ENCODE measurements around the gene TAF3. TPM values are rescaled to one million over a fixed set of nuclear protein-coding genes. Genes with fewer than 3 reads are reported as not detected.

Gene TAF3
- total RNA-seq, 1 donor from 2014 or later = 4.8 TPM

DNA sequence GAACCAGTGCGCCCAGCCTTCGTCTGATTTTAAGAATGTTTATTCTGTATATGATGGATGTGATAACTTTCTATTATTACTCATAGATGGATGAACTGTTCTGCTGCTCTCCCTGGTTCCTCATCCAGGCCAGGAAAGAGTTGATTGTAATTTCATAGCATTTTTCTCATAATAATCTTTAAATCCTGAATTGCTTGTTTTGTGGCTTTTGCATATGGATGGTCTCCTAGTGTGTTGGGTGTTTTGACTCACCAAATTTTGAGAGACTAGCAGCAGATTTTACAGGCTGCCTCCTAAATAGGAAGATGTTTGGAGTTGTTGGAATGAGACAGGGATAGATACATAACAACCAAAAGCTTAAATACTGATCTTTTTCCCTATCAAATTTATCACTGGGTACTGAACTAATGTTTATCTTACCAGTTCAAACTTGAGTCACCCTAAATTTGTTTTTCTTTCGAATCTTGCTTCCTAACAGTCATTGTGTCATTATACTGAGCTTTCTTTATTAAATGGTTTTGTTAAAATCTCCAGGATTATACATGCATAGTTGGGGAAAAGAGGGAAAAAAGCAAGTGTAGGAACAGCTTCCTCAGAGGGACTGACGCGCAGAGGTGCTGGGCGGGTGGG lies 130.2 kb downstream of the TAF3 start:
- H3K4me3 ChIP-seq (ENCODE audit: low read depth, low read length) = no peak overlapping the region
- DNase-seq (ENCODE audit: low read depth) = no peak
- H3K27me3 ChIP-seq (ENCODE audit: control insufficient read depth, insufficient read depth, low read length) = no peaks in the 10 kb centered on the region

DNA sequence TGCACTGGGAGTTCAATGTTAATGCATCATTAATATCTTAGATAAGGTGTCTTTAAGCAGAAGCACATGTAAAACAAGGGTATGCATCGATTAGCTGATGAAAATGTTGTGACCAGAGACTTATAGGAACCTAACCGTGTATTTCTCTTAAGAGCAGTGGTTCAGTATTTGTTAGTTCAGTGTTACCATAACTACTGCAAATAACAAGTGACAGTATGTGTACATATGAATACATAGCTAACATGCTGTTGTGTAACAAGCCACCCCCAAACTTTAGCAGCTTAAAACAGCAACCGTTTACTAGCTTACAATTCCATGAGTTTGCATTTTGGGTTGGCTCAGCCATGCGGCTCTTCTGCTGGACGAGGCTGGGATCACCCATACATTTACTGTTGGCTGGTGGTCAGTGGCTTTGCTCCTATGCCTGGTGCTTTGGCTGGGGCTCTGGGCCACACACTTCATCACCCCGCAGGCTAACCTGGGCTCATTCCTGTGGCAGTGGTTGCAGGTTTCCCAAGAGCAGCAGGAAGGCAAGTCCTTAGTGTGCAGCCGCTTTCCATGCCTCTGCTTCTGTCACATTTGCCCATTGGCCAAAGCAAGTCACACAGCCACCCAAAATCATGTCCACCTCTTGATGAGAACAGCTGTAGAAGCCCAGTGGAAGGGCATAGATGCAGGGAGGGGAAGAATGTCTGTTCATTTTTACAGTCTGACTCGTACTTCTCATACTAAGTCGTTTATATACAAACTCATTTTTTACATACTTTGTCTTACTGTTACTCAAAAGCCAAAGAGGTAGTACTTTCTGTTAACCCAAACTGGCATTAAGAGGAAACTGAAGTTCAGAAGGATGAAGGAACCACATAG lies 132.9 kb downstream of the TAF3 start:
- TF ChIP-seq, protein P1, sequence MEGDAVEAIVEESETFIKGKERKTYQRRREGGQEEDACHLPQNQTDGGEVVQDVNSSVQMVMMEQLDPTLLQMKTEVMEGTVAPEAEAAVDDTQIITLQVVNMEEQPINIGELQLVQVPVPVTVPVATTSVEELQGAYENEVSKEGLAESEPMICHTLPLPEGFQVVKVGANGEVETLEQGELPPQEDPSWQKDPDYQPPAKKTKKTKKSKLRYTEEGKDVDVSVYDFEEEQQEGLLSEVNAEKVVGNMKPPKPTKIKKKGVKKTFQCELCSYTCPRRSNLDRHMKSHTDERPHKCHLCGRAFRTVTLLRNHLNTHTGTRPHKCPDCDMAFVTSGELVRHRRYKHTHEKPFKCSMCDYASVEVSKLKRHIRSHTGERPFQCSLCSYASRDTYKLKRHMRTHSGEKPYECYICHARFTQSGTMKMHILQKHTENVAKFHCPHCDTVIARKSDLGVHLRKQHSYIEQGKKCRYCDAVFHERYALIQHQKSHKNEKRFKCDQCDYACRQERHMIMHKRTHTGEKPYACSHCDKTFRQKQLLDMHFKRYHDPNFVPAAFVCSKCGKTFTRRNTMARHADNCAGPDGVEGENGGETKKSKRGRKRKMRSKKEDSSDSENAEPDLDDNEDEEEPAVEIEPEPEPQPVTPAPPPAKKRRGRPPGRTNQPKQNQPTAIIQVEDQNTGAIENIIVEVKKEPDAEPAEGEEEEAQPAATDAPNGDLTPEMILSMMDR (IDR thresholded peaks at IDR 0.05; ENCODE audit: insufficient read depth, low read length, poor library complexity, severe bottlenecking) = no peak
- no peaks in the 10 kb centered on the region for H3K27me3 ChIP-seq (ENCODE audit: control insufficient read depth, insufficient read depth, low read length)
- H3K36me3 ChIP-seq (ENCODE audit: control insufficient read depth, insufficient read depth, low read length) = no peaks in the 10 kb centered on the region
- no peak for DNase-seq (ENCODE audit: low read depth)
- no peak overlapping the region for H3K4me3 ChIP-seq (ENCODE audit: low read depth, low read length)

More for the DNA sequence above, 130.2 kb downstream of the TAF3 start:
- TF ChIP-seq, protein P1 (IDR thresholded peaks at IDR 0.05; ENCODE audit: insufficient read depth, low read length, poor library complexity, severe bottlenecking) = no peak
- no peaks in the 10 kb centered on the region for H3K36me3 ChIP-seq (ENCODE audit: control insufficient read depth, insufficient read depth, low read length)

DNA sequence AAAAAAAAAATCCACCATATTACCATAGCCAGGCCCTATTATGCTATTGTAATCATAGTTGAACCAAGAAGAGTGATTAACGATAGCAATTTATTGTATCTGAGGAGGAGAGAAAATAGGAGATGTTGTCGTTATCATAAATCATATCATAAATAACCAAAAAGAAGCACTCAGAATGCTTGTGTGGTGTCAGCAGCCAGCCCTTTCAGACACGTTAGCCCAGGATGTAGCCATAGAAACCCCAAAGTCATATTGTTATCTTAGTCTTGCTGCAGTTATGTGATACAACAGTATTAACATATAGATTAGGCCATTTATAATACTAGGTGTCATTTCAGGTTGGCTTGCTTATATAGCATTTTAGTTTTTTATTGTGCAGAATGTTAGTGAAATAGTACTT lies 134.0 kb downstream of the TAF3 start:
- DNase-seq (ENCODE audit: low read depth) = no peak
- H3K36me3 ChIP-seq (ENCODE audit: control insufficient read depth, insufficient read depth, low read length) = no peaks in the 10 kb centered on the region
- TF ChIP-seq, protein P1 (IDR thresholded peaks at IDR 0.05; ENCODE audit: insufficient read depth, low read length, poor library complexity, severe bottlenecking) = no peak
- no peak overlapping the region for H3K4me3 ChIP-seq (ENCODE audit: low read depth, low read length)
- H3K27me3 ChIP-seq (ENCODE audit: control insufficient read depth, insufficient read depth, low read length) = no peaks in the 10 kb centered on the region

DNA sequence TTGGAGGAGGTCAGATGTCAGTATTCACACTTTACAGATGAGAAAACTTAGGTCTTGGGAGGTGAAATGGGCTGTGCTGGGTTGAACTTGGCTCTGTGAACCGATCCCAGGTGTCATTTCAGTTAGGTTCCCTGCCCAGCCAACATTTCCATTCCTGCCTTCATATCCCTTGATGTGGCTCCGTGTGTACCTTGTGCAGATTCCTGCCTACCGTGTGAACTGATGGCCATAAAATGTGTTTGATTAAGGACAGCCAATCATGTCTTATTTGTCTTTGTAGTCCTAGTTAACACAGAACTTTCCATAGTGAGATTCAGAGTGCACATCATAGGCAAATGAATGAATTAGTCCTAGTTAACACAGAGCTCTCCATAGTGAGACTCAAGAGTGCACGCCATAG lies 135.1 kb downstream of the TAF3 start:
- TF ChIP-seq, protein P1 (IDR thresholded peaks at IDR 0.05; ENCODE audit: insufficient read depth, low read length, poor library complexity, severe bottlenecking) = no peak
- Histone ChIP-seq H3K36me3 (ENCODE audit: control insufficient read depth, insufficient read depth, low read length) (no peaks in the 10 kb centered on the region), H3K4me3 (ENCODE audit: low read depth, low read length) (no peak overlapping the region), H3K27me3 (ENCODE audit: control insufficient read depth, insufficient read depth, low read length) (no peaks in the 10 kb centered on the region)
- DNase-seq (ENCODE audit: low read depth) = no peak

DNA sequence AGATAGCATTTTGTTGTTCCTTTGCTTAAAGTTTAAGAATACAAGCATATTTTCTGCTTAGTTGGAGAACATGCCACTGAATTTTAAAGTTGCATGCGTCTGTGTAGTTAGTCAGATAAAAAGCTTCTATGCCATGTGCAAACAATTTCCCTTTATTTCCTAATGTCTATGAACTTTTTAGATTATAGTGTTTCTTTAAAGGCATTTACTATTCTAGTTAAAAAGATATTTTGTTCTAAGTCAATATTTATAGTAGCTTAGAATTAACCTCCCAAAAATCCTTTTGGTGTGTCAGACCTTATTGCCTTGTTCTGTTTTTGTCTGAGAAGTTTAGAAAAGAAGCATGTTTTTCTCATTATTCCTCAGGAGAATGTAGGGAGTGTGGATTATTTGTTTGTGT lies 137.1 kb downstream of the TAF3 start:
- Histone ChIP-seq H3K36me3 (ENCODE audit: control insufficient read depth, insufficient read depth, low read length) (no peaks in the 10 kb centered on the region), H3K4me3 (ENCODE audit: low read depth, low read length) (no peak overlapping the region), H3K27me3 (ENCODE audit: control insufficient read depth, insufficient read depth, low read length) (no peaks in the 10 kb centered on the region)
- TF ChIP-seq, protein P1 (IDR thresholded peaks at IDR 0.05; ENCODE audit: insufficient read depth, low read length, poor library complexity, severe bottlenecking) = no peak
- no peak for DNase-seq (ENCODE audit: low read depth)
